Panc1 (cell line): ENCODE measurements around the gene MAP2K5. TPM values are rescaled to one million over a fixed set of nuclear protein-coding genes. Genes with fewer than 3 reads are reported as not detected.

ENCODE experiments used
- ATAC-seq: fragments of 200-7000 bp; cut with Tn5 transposase; 2 replicates; pipeline ENCODE4 v1.9.1; 2020; ENCODE audit warnings: mild to moderate bottlenecking, moderate library complexity
- BruUV-seq: library from RNA; stranded (reverse); fragments of 400-500 nt; replicated peaks from 2 replicates; lab custom pipeline; 2021; lab: Mats Ljungman, UMichigan
- CTCF ChIA-PET: fragments of 300-600 bp; sonication (Branson Sonifier 250); formaldehyde crosslinking; loops from one replicate; lab custom pipeline; 2022; ENCODE audit warnings: antibody characterized with exemption; lab: Charles Lee
- POLR2A ChIA-PET: fragments of 300-600 bp; sonication (Branson Sonifier 250); formaldehyde crosslinking; loops from one replicate; lab custom pipeline; 2022; ENCODE audit warnings: antibody characterized with exemption; lab: Charles Lee
- DNase-seq: peaks from one replicate; pipeline ENCODE4 v3.0.0-alpha.2; 2010; ENCODE audit warnings: low read depth, low spot score
- H3K27ac ChIP-seq: 2 replicates; pipeline ENCODE4 v1.5.1; 2011; ENCODE audit warnings: mild to moderate bottlenecking, low read length, inconsistent platforms
- H3K27me3 ChIP-seq: fragments of 200-500 bp; sonication (Bioruptor generic); 2 replicates; pipeline ENCODE4 v1.6.0; 2014; ENCODE audit warnings: low read length, inconsistent platforms; ENCODE audit not compliant: control insufficient read depth, insufficient read depth
- H3K36me3 ChIP-seq: fragments of 200-500 bp; sonication (Bioruptor generic); 2 replicates; pipeline ENCODE4 v1.5.1; 2014; ENCODE audit warnings: inconsistent platforms, mild to moderate bottlenecking, low read length, moderate library complexity; ENCODE audit not compliant: control insufficient read depth, insufficient read depth
- H3K4me1 ChIP-seq: 2 replicates; pipeline ENCODE4 v1.5.1; 2011; ENCODE audit warnings: inconsistent platforms, mild to moderate bottlenecking, low read length, moderate library complexity; ENCODE audit not compliant: control insufficient read depth, insufficient read depth
- H3K4me3 ChIP-seq, 2 experiments: 2 replicates each; pipeline ENCODE4 v1.5.1; 2011 to 2012; ENCODE audit warnings: low read depth in 2 of 2, low read length in 2 of 2, mild to moderate bottlenecking in 2 of 2, inconsistent platforms in 1 of 2, moderate library complexity in 1 of 2
- H3K9me3 ChIP-seq: fragments of 200-500 bp; sonication (Bioruptor generic); 2 replicates; pipeline ENCODE4 v1.5.1; 2014; ENCODE audit warnings: low read depth, mild to moderate bottlenecking, inconsistent platforms, low read length, moderate library complexity; ENCODE audit not compliant: control insufficient read depth, insufficient read depth
- POLR2AphosphoS5 ChIP-seq: IDR thresholded peaks from 2 replicates; pipeline ENCODE4 v1.6.1; 2012; ENCODE audit warnings: mild to moderate bottlenecking, low read depth, low read length, moderate library complexity
- SIN3A ChIP-seq: IDR thresholded peaks from 2 replicates; pipeline ENCODE4 v1.6.1; 2012; ENCODE audit warnings: low read depth, mild to moderate bottlenecking, low read length, moderate library complexity, borderline replicate concordance; ENCODE audit not compliant: insufficient read depth
- TCF7L2 ChIP-seq: IDR thresholded peaks from 2 replicates; pipeline ENCODE4 v1.6.1; 2011; ENCODE audit warnings: mild to moderate bottlenecking, low read depth, low read length, inconsistent platforms
- in situ Hi-C: cut with HindIII; loops from 2 replicates; pipeline ENCODE4 v1.10.0; 2016; ENCODE audit warnings: low sequenced_read_pairs, low pct_unique_long_range_greater_than_20kb
- intact Hi-C: fragments of 100-400 bp; cut with micrococcal nuclease; formaldehyde crosslinking; loops from one replicate; pipeline ENCODE4 v1.10.0; 2022; ENCODE audit not compliant: unreplicated experiment
- total RNA-seq: library from RNA; stranded (reverse); gene quantifications from one replicate; pipeline ENCODE4 v1.2.1, GENCODE V29; 2021; ENCODE audit not compliant: unreplicated experiment
- TF ChIP-seq, protein P1 (sequence below): fragments of 450-650 bp; IDR thresholded peaks from 2 replicates; pipeline ENCODE4 v1.5.1; 2017; ENCODE audit warnings: mild to moderate bottlenecking
- TF ChIP-seq, protein P2 (sequence below), 2 experiments: IDR thresholded peaks; 2 replicates each; pipeline ENCODE4 v1.6.1; 2011 to 2012; ENCODE audit warnings: low read depth in 2 of 2, control low read depth in 1 of 2, low read length in 1 of 2, mild to moderate bottlenecking in 1 of 2, moderate library complexity in 1 of 2; ENCODE audit not compliant: insufficient read depth in 1 of 2

MAP2K5 gene
- total RNA-seq, 1 experiment from 2014 or later = 18.3 TPM

DNA sequence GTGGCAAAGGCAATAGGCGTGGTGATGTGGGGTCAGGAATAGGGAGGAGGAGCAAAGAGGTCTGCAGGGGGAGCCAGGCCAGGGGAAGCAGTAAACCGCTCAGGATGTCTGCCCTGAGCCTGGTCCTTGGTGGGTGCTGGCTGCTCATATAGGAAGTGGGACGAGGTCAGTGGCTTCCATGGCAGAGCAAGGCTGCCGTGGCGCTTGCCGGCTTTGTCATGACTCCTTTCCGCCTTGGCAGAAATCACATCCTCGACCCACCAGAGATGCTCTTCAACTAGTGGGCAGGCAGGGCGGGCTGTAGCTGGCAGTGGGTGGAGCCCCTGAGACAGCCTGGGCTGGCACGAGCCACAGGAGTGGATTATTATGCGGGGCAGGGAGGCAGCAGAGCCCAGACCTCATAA lies 269.7 kb downstream of the MAP2K5 start:
- ChIA-PET CTCF (no interaction called here), POLR2A (no interaction called here)
- peak; percentile 60; the same call in 1 of the 2 replicates for ATAC-seq
- Histone ChIP-seq H3K4me1 (no peaks in the 10 kb centered on the region), H3K4me3 (no peak overlapping the region), H3K36me3 (no peaks in the 10 kb centered on the region), H3K27ac (no peak overlapping the region), H3K27me3 (peaks cover 2% of the 10 kb centered on the region; the same call in 1 of the 2 replicates), H3K9me3 (no peaks in the 10 kb centered on the region)
- no TSS peak for BruUV-seq
- in situ Hi-C loops = no loop called here
- TF ChIP-seq, protein P1, sequence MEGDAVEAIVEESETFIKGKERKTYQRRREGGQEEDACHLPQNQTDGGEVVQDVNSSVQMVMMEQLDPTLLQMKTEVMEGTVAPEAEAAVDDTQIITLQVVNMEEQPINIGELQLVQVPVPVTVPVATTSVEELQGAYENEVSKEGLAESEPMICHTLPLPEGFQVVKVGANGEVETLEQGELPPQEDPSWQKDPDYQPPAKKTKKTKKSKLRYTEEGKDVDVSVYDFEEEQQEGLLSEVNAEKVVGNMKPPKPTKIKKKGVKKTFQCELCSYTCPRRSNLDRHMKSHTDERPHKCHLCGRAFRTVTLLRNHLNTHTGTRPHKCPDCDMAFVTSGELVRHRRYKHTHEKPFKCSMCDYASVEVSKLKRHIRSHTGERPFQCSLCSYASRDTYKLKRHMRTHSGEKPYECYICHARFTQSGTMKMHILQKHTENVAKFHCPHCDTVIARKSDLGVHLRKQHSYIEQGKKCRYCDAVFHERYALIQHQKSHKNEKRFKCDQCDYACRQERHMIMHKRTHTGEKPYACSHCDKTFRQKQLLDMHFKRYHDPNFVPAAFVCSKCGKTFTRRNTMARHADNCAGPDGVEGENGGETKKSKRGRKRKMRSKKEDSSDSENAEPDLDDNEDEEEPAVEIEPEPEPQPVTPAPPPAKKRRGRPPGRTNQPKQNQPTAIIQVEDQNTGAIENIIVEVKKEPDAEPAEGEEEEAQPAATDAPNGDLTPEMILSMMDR = no peak
- no peak for DNase-seq
- intact Hi-C loops = no loop called here

GRCh38 chr15:67813104-67813634 lies 270.7 kb downstream of the MAP2K5 start:
- Histone ChIP-seq H3K36me3 (no peaks in the 10 kb centered on the region), H3K27me3 (peaks cover 2% of the 10 kb centered on the region; the same call in 1 of the 2 replicates), H3K4me3 (no peak overlapping the region), H3K27ac (no peak overlapping the region), H3K9me3 (no peaks in the 10 kb centered on the region), H3K4me1 (no peaks in the 10 kb centered on the region)
- ChIA-PET POLR2A (no interaction called here), CTCF (interaction anchor here (0.6 kb wide), 1 partner anchor 555 kb away, joined by 7 read pairs; no protein-coding TSS in a partner anchor)
- ATAC-seq (peak; percentile 33; the same call in 1 of the 2 replicates), DNase-seq (no peak)
- TF ChIP-seq SIN3A (no peak), TCF7L2 (no peak), POLR2AphosphoS5 (no peak)
- TF ChIP-seq, protein P1 = no peak
- TF ChIP-seq, protein P2, sequence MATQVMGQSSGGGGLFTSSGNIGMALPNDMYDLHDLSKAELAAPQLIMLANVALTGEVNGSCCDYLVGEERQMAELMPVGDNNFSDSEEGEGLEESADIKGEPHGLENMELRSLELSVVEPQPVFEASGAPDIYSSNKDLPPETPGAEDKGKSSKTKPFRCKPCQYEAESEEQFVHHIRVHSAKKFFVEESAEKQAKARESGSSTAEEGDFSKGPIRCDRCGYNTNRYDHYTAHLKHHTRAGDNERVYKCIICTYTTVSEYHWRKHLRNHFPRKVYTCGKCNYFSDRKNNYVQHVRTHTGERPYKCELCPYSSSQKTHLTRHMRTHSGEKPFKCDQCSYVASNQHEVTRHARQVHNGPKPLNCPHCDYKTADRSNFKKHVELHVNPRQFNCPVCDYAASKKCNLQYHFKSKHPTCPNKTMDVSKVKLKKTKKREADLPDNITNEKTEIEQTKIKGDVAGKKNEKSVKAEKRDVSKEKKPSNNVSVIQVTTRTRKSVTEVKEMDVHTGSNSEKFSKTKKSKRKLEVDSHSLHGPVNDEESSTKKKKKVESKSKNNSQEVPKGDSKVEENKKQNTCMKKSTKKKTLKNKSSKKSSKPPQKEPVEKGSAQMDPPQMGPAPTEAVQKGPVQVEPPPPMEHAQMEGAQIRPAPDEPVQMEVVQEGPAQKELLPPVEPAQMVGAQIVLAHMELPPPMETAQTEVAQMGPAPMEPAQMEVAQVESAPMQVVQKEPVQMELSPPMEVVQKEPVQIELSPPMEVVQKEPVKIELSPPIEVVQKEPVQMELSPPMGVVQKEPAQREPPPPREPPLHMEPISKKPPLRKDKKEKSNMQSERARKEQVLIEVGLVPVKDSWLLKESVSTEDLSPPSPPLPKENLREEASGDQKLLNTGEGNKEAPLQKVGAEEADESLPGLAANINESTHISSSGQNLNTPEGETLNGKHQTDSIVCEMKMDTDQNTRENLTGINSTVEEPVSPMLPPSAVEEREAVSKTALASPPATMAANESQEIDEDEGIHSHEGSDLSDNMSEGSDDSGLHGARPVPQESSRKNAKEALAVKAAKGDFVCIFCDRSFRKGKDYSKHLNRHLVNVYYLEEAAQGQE (IDR thresholded peaks at IDR 0.05; ENCODE audit: insufficient read depth in 1 of 2, low read depth in 2 of 2, low read length in 1 of 2) = no peak
- no TSS peak for BruUV-seq
- in situ Hi-C loops (no loop called here), intact Hi-C loops (no loop called here)
